ENCODE measurements around the gene B3GALT5.

B3GALT5 gene

DNA sequence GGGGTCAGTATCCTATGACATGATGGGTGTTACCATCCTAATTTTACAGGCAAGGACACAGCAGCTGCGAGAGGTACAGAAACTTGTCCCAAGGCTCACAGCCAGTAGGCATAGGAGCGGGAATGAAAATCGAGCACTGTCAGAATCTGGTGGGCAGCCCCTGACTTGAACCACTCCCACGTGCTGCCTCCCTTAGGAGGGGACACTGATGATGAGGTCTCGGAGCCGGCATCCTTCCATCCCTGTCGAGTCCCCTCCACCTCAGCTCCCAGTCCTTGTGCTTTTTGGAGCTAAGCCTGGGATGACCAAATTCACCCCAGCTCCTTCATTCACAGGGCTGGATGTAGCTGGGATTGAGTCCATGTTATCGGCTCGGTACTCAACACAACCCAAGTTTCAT, 49.0 kb downstream of the B3GALT5 start:
- no peak overlapping the region for H3K4me3 ChIP-seq (ENCODE audit: low read length)
- no peak for TF ChIP-seq ZNF274 (IDR thresholded peaks at IDR 0.05; ENCODE audit: low read depth, low read length)

DNA sequence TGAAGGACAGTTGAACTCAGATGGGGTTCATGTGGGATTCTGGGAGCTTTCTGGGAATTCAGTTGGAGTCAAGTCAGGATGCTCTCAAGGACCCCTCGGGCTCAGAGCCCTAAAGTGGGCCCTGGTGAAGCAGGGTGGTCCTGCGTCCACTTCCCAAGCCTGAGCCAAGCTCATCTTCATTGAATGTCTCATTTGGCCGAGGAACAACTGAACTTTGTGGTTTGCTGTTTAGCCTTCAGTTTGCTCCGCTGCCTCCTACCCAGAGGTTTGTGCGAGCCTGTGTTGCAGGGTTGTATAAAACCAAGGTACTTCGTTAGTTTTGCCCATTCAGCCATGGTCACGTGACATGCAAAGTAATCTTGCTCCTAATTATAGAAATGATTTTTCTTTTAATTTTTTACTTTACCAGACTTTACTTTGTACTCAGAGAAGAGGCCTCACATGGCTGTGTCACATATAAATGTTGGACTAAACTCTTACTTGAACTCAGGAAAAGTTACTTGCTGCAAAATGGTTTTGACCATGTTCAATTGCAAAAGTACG, 49.7 kb downstream of the B3GALT5 start:
- H3K4me3 ChIP-seq (ENCODE audit: low read length) = no peak overlapping the region
- TF ChIP-seq ZNF274 (IDR thresholded peaks at IDR 0.05; ENCODE audit: low read depth, low read length) = no peak

DNA sequence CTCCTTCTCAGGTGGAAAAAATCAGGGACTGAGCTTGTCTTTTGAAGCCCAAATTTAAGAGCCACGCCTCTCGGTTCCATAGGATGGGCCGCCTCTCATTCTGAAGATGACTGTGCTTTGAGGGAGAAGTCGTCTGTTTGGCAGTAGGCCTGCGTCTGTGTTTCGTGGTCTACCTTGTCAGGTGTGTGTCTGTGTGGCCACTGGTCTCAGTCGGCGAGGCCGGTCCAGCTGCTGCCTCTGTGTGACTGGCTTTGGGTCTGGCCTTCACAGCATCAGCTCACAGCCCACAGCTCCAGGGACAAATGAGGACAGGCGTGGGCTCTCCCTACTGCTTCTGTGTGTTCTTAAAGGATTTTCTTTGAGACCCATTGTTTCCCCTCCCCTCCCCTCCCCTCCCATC, 50.3 kb downstream of the B3GALT5 start:
- TF ChIP-seq ZNF274 (IDR thresholded peaks at IDR 0.05; ENCODE audit: low read depth, low read length) = no peak
- no peak overlapping the region for H3K4me3 ChIP-seq (ENCODE audit: low read length)

DNA sequence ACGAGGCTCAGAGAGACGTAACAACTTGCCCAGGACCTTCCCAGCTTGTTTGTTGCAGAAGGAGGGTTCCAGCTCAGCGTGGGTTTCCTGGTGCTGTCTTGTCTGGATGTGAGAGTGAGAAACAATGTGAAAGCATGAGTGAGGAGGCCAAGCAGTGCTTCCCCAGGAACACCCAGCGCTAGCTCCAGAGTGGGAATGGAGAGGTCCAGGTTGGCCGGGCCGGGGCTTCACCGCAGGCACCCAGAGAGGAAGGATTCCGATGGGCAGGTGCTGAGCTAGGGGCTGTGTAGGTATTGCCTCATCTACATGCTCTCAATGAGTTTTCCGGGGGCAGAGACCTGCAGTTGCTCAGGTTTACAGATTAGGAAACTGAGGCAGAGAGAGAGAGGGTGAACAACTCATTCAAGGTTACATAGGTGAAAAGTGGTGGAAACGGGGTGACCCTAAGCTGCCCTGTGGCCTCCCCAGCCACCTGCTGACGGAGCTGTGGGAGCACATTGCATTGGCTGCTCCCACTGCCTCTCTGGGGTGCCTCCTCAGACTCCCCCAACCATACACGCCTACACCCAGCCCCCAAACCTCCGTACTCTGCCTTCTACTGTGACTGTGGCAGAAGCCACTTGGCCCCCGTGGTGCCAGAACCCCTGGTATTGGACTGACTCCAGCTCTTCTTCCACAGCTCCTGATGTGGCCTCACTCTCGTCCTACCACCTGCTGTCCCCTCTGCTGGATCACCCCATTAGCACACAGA, 51.2 kb downstream of the B3GALT5 start:
- no peak for TF ChIP-seq ZNF274 (IDR thresholded peaks at IDR 0.05; ENCODE audit: low read depth, low read length)
- no peak overlapping the region for H3K4me3 ChIP-seq (ENCODE audit: low read length)

DNA sequence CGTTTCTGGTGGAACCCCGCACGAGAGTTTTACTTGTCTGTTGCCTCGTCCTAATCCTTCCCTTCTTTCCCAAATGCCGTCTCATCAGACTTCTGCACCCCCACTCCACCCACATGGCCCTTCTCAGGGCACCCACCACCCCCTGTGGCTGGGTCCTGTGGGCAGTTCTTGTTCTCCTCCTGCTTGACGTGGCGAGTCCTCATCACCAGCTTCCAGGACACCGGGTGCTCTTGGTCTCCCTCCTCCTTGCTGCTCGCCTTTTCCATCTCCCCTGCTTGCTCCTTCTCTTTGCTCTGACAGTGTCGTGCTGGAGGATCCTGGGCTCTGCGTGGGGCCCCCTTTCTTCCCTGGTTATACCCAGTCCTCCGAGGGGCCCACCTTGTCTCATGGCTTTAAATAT, 51.8 kb downstream of the B3GALT5 start:
- no peak for TF ChIP-seq ZNF274 (IDR thresholded peaks at IDR 0.05; ENCODE audit: low read depth, low read length)
- H3K4me3 ChIP-seq (ENCODE audit: low read length) = no peak overlapping the region

DNA sequence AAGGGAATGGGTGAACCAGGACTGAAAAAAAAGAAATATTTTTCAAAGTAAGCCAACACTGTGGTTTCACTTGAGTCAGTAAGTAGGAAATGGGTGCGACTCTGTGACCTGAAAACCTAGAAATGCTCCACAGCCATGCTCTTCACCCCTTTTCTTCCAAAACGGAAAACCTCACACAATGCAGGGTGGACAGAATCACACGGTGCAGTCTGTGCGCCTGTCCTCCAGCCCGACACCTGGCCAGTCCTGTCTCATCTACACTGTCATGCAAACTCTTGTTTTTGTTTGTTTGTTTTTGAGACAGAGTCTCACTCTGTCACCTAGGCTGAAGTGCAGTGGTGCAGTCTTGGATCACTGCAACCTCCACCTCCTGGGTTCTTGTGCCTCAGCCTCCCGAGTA, 53.3 kb downstream of the B3GALT5 start:
- no peak for TF ChIP-seq ZNF274 (IDR thresholded peaks at IDR 0.05; ENCODE audit: low read depth, low read length)
- no peak overlapping the region for H3K4me3 ChIP-seq (ENCODE audit: low read length)

DNA sequence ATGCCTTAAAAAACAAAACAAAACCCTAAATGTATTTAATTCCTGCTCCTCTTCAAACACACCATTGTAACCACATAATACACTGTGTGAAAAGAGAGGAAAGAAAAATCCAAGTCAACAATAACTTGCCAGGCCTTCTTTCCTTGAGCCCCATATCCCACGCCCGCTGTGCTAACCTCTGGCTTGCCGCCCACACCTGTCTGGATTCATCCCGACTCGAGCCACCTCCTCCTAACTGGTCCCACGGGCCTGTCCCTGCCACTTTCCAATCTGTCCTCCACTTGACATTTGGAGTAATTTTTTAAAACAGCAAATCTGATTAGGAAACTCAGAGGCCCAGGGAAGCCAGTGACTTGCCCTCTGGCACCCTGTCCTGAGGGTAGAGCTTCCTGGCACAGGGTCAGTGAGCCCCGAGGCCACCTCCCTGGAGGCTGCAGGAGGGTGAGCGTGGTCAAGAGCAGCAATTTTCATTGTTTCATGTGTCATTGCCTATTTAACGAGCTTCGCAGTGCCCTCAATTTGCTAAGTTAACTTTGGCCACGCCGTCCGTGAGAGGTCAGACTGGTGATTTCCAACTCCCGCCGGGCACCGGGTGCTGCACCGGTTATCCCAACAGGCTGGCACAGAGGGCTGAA, 54.1 kb downstream of the B3GALT5 start:
- no peak overlapping the region for H3K4me3 ChIP-seq (ENCODE audit: low read length)
- no peak for TF ChIP-seq ZNF274 (IDR thresholded peaks at IDR 0.05; ENCODE audit: low read depth, low read length)

DNA sequence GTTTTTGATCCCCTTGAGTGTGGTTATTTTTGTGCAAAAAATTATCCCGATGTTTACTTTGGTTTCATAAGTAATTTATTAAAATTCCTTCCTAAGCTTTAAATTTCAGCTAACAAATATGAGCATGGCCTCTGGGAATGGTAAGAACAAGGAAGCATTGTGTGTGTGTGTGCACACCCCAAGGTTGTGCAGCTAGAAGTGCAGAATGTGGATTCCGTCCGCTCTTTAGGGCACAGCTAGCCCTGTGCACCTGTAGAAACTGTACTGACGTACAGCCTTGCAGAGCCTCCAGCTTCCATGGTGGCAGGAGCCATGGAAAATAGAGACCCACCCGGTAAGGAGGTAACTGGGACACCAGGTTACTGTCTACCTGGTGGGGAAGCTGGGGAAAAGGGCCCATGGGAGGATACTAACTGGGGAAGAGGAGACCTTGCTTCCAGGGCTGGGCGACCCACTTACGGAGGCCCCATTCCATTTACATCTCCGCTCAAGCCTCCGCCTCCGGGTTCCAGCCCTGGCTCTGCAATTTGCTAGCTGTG, 54.7 kb downstream of the B3GALT5 start:
- H3K4me3 ChIP-seq (ENCODE audit: low read length) = no peak overlapping the region
- TF ChIP-seq ZNF274 (IDR thresholded peaks at IDR 0.05; ENCODE audit: low read depth, low read length) = no peak

DNA sequence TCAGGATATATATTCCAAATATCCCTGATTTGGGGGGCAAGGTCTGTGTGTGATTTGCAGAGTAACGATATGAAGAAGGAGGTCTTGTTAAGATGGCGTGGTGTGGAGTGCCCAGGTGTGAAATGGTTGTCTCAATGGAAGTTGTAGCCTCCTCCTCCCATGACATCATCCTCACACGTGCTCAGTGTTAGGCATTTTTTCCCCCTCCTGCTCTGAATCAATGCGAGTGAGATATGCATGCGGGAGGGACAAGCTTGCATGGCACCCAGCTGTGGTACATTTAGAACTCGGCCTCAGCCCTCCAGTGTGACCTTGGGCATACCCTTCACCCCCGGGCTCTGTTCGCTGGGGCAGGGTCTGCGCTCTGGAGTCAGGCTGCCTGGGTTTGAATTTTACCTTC, 55.6 kb downstream of the B3GALT5 start:
- H3K4me3 ChIP-seq (ENCODE audit: low read length) = no peak overlapping the region
- TF ChIP-seq ZNF274 (IDR thresholded peaks at IDR 0.05; ENCODE audit: low read depth, low read length) = no peak

DNA sequence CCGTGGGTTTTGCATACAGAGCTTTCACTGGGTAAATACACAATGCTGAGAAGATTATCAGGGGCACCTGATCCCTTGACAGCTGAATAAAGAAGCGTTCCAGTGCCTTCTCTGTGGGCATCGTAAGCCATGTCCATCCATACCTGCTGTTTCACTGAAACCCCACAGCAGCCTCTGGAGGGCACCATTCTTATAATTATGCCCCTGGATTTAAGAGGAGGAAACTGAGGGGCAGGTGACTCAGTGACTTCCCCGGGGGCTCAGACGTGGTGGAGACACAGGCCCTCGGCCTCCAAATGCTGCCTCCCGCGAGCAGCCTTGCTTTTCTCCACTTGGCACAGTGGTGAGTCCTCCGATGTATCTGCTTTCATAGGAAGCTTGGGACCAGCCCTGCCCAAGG, 56.7 kb downstream of the B3GALT5 start:
- TF ChIP-seq ZNF274 (IDR thresholded peaks at IDR 0.05; ENCODE audit: low read depth, low read length) = no peak
- no peak overlapping the region for H3K4me3 ChIP-seq (ENCODE audit: low read length)

DNA sequence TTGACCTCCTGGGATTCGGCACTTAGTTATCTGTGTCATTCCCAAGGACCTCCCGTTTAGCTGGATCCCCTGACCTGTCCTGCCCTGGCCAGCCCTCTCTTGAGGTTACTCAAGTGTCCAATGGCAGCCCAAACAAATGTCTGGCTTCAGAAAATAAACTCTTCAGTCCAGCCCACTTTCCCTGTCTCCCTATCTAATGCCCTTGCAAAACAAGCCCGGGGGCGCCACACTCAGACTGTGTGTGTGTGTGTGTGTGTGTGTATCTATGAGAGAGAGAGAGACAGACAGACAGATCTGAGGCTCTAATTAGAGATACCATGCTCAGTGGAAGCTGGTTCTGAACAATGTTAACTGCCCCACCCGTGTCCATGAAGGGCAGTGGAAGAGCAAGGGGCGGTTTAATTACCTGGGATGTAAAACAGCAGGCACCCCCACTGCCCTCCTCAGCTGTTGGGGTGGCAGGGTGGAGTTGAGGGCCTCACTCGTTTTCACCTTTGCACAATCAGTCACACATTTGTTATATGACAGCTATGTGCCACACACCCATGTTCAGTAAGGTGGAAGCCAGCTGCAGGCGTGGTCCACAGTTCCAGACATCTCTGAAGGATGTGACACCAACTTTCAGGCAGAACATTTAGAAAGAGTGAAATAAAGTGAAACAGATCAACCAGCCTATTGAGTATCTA, 57.4 kb downstream of the B3GALT5 start:
- H3K4me3 ChIP-seq (ENCODE audit: low read length) = no peak overlapping the region
- no peak for TF ChIP-seq ZNF274 (IDR thresholded peaks at IDR 0.05; ENCODE audit: low read depth, low read length)

DNA sequence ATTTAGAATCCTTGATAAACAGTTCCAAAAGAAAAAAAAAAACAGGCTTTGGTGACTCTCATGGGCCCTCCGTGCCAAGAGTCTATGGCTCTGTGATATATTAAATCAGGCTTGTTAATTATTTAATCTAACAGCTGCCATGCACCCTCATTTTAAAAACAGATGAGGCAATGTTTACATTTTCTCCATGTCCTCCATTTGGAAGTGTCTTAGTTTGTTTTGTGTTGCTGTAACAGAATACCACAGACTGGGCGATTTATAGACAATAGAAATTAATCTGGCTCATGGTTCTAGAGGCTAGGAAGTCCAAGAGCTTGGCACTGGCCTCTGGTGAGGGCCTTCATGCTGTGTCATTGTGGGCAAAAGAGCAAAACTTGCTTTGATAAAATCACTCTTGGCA, 58.0 kb downstream of the B3GALT5 start:
- TF ChIP-seq ZNF274 (IDR thresholded peaks at IDR 0.05; ENCODE audit: low read depth, low read length) = no peak

DNA sequence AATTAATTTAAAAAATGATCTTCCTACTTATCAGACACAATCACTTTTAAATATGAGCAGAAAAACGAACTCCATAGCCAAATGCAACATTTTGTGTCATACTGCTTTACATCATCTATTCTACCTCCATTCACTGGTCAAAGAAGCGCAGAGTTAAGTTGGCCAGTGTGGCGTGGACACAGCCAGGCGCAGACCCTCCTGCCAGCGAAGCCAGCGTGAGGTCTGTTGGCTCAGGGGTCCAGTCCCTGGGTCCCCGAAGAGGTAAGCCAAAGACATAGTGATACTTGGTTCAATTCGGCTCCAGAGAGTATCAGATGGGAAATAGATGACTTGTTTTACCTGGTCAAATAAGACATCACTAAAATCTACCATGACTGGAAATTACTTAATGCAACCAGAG, 59.2 kb downstream of the B3GALT5 start:
- no peak for TF ChIP-seq ZNF274 (IDR thresholded peaks at IDR 0.05; ENCODE audit: low read depth, low read length)
- H3K4me3 ChIP-seq (ENCODE audit: low read length) = no peak overlapping the region

More for the DNA sequence above, 58.0 kb downstream of the B3GALT5 start:
- H3K4me3 ChIP-seq (ENCODE audit: low read length) = no peak overlapping the region

DNA sequence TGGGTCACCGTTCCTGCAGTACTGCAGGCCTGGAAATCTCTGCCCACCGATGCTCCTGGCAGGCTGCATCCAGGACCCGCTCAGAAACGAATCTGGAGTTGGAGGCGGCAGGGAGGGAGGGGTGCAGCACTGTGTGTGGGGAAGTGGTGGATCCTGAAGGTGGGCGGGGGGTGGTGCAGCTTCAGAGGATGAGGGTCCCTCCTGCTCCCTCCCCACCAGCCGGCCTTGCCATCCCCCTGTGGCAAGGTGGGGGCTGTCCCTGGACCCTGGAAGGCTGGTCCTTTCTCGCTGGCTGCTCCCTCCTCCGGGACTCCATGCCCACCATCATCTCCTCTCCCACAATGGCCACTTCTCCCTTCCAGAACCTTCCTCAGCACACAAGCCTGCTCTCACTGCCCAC, 60.4 kb downstream of the B3GALT5 start:
- no peak overlapping the region for H3K4me3 ChIP-seq (ENCODE audit: low read length)
- TF ChIP-seq ZNF274 (IDR thresholded peaks at IDR 0.05; ENCODE audit: low read depth, low read length) = no peak

Data from GM08714 (cell line).